HG03520 (cell line): Measurements from ENCODE around the gene VAMP5.

Experiments used
- ATAC-seq: cut with Tn5 transposase; IDR thresholded peaks from one replicate; pipeline ENCODE4 v1.9.1; 2021; ENCODE audit warnings: mild to moderate bottlenecking, moderate library complexity; ENCODE audit not compliant: unreplicated experiment

The VAMP5 gene

GRCh38 chr2:85621338-85621737 lies 37.1 kb downstream of the VAMP5 start:
- ATAC-seq = no peak

GRCh38 chr2:85623991-85624390 lies 39.8 kb downstream of the VAMP5 start:
- no peak for ATAC-seq

- ATAC-seq = no peak
Observed at GRCh38 chr2:85628658-85629057, 44.4 kb downstream of the VAMP5 start.

- ATAC-seq = no peak
Observed at GRCh38 chr2:85631316-85631715, 47.1 kb downstream of the VAMP5 start.

- ATAC-seq = no peak
Observed at GRCh38 chr2:85635011-85635410, 50.8 kb downstream of the VAMP5 start.

GRCh38 chr2:85635636-85636035 lies 51.4 kb downstream of the VAMP5 start:
- ATAC-seq = no peak

- ATAC-seq = peak; percentile 53
Observed at GRCh38 chr2:85642725-85643124, 58.5 kb downstream of the VAMP5 start.
